K562 (cell line): Measurements from ENCODE around the gene HNF4A. TPM values are rescaled to one million over a fixed set of nuclear protein-coding genes. Genes with fewer than 3 reads are reported as not detected.

Experiments used
- BCL6 ChIP-seq: fragments of 250-450 bp; sonication (Bioruptor Pico); IDR thresholded peaks from 2 replicates; pipeline ENCODE4 v1.4.0; 2020
- CBFA2T2 ChIP-seq: fragments of 450-650 bp; conservative IDR thresholded peaks from 2 replicates; pipeline ENCODE4 v1.6.1; 2017; ENCODE audit warnings: mild to moderate bottlenecking
- CBX2 ChIP-seq: fragments of 200-600 bp; sonication (generic); IDR thresholded peaks from one replicate; pipeline ENCODE4 v1.6.1; 2012; ENCODE audit warnings: mild to moderate bottlenecking, low read length, inconsistent platforms; ENCODE audit not compliant: insufficient read depth, poor library complexity, severe bottlenecking
- ETV1 ChIP-seq: fragments of 450-650 bp; conservative IDR thresholded peaks from 2 replicates; pipeline ENCODE4 v1.6.1; 2016; ENCODE audit warnings: missing genetic modification characterization, control low read depth, low read depth, missing compliant biosample characterization
- GMEB1 ChIP-seq: fragments of 250-450 bp; sonication (Bioruptor Pico); IDR thresholded peaks from 2 replicates; pipeline ENCODE4 v1.4.0; 2020; ENCODE audit warnings: mild to moderate bottlenecking
- HBP1 ChIP-seq: fragments of 450-650 bp; formaldehyde crosslinking; IDR thresholded peaks from 2 replicates; pipeline ENCODE4 v1.4.0; 2022; ENCODE audit warnings: missing genetic modification characterization
- HDAC8 ChIP-seq: fragments of 450-650 bp; IDR thresholded peaks from 2 replicates; pipeline ENCODE4 v1.6.1; 2016; ENCODE audit warnings: mild to moderate bottlenecking, missing genetic modification characterization, moderate library complexity, missing compliant biosample characterization
- HMBOX1 ChIP-seq: sonication (generic); IDR thresholded peaks from 2 replicates; pipeline ENCODE4 v1.6.1; 2016
- MAFK ChIP-seq: IDR thresholded peaks from 2 replicates; pipeline ENCODE4 v1.6.1; 2011; ENCODE audit warnings: low read length, improper control_type of control experiment
- MBD2 ChIP-seq: sonication (generic); IDR thresholded peaks from 2 replicates; pipeline ENCODE4 v1.6.1; 2016; ENCODE audit warnings: low read depth, borderline replicate concordance
- SMARCA4 ChIP-seq: fragments of 450-650 bp; IDR thresholded peaks from 2 replicates; pipeline ENCODE4 v1.6.1; 2016
- SPI1 ChIP-seq: IDR thresholded peaks from 2 replicates; pipeline ENCODE4 v1.6.1; 2011; ENCODE audit warnings: low read depth, low read length, control low read depth, borderline replicate concordance
- TAL1 ChIP-seq: fragments of 450-650 bp; IDR thresholded peaks from 2 replicates; pipeline ENCODE4 v1.6.1; 2016; ENCODE audit warnings: mild to moderate bottlenecking
- TFAP4 ChIP-seq: sonication (generic); formaldehyde crosslinking; IDR thresholded peaks from 2 replicates; pipeline ENCODE4 v1.8.0; 2022; ENCODE audit warnings: missing genetic modification reagents, mild to moderate bottlenecking, moderate library complexity, borderline replicate concordance
- TOE1 ChIP-seq, 2 experiments: fragments of 450-650 bp in 1 of 2; sonication (generic) in 1 of 2; formaldehyde crosslinking in 1 of 2; IDR thresholded peaks; 2 replicates each; pipeline versions ENCODE4 v1.7.1 to v1.8.0; 2016 to 2022; ENCODE audit warnings: borderline replicate concordance in 2 of 2, mild to moderate bottlenecking in 2 of 2, antibody characterized with exemption in 1 of 2, inconsistent platforms in 1 of 2, low read depth in 1 of 2, missing genetic modification reagents in 1 of 2, moderate library complexity in 1 of 2
- TRIM24 ChIP-seq, 2 experiments: fragments of 450-650 bp; IDR thresholded peaks; 2 replicates each; pipeline ENCODE4 v1.6.1; 2016
- ZBTB11 ChIP-seq, 3 experiments: fragments of 200-800 bp in 1 of 3; fragments of 250-450 bp in 1 of 3; fragments of 450-650 bp in 1 of 3; sonication (Bioruptor Pico) in 1 of 3; sonication (Bioruptor generic) in 1 of 3; formaldehyde crosslinking in 1 of 3; IDR thresholded peaks; 2 replicates each; pipeline versions ENCODE4 v1.6.1 to v1.8.0; 2016 to 2022; ENCODE audit warnings: mild to moderate bottlenecking in 2 of 3, missing genetic modification characterization in 2 of 3, missing compliant biosample characterization in 1 of 3, moderate library complexity in 1 of 3
- ZNF239 ChIP-seq: fragments of 250-450 bp; sonication (Bioruptor Pico); IDR thresholded peaks from 2 replicates; pipeline ENCODE4 v1.4.0; 2020; ENCODE audit warnings: mild to moderate bottlenecking
- ZNF384 ChIP-seq: IDR thresholded peaks from 2 replicates; pipeline ENCODE4 v1.6.1; 2012; ENCODE audit warnings: low read depth, low read length, improper control_type of control experiment
- polyA plus RNA-seq, 8 experiments: library from polyadenylated mRNA; depleted of rRNA in 4 of 8; stranded (reverse) in 5 of 8; unstranded in 3 of 8; fragments of >200 nt; fragmentation: Nextera tagmentation in 2 of 8; fragmentation: Illumina TruSeq in 1 of 8; extraction: Ambion mirVana in 2 of 8; extraction: Trizol in 1 of 8; gene quantifications; 2 replicates each; pipeline versions ENCODE4 v1.2.1 to v1.2.3, GENCODE V29; 2011 to 2014; ENCODE audit warnings: inconsistent platforms in 1 of 8, missing spikeins in 1 of 8
- total RNA-seq, 7 experiments: library from RNA; depleted of rRNA in 6 of 7; stranded (reverse); fragments of >200 nt in 6 of 7; fragmentation: Illumina TruSeq in 2 of 7; extraction: Trizol in 2 of 7; gene quantifications; 2 replicates each; pipeline versions ENCODE4 v1.2.1 to v1.2.3, GENCODE V29; 2011 to 2021; ENCODE audit warnings: low replicate concordance in 1 of 7

The HNF4A gene
- total and polyA plus RNA-seq, 9 of the 15 experiments (the other 6 are each of a cell fraction or from before 2014, with no cell fraction given): 0.03 to 0.27 (median 0.08) TPM; not detected in 5

GRCh38 chr20:44394702-44395460, 39.4 kb downstream of the HNF4A start (continued):
- no peak for TF ChIP-seq CBX2
- peak; percentile 70 for TF ChIP-seq SMARCA4
- TF ChIP-seq SPI1: no peak
- no peak for TF ChIP-seq BCL6
- no peak for TF ChIP-seq GMEB1
- peak; percentile 90 for TF ChIP-seq CBFA2T2
- peak; percentile 47; the same call in 1 of the 2 replicates for TF ChIP-seq MAFK
- 0 out of 6 replicates have a peak, but pooled peaks of 1 of the 3 experiments have one; percentile 40 for TF ChIP-seq ZBTB11 (CRISPR knock-in tag; IDR thresholded peaks at IDR 0.05)
- TF ChIP-seq TOE1 (IDR thresholded peaks at IDR 0.05; ENCODE audit: borderline replicate concordance): no peak
- TF ChIP-seq TOE1 (CRISPR knock-in tag; IDR thresholded peaks at IDR 0.05; ENCODE audit: borderline replicate concordance, low read depth): no peak
- TF ChIP-seq TFAP4 (CRISPR knock-in tag): peak; percentile 50; the same call in 1 of the 2 replicates
- no peak for TF ChIP-seq HBP1
- peak; percentile 54; the same call in 1 of the 2 replicates for TF ChIP-seq MBD2
- no peak for TF ChIP-seq ZNF384
- peak; percentile 80 for TF ChIP-seq TAL1
- TF ChIP-seq HDAC8 (tag): no peak
- peak; percentile 56 to 72; a peak in 2 of 4 replicates for TF ChIP-seq TRIM24 (IDR thresholded peaks at IDR 0.05)
- peak; percentile 88 for TF ChIP-seq HMBOX1
- TF ChIP-seq ETV1 (tag): peak; percentile 63
- TF ChIP-seq ZNF239 (CRISPR knock-in tag): no peak
